K562 (cell line): Measurements from ENCODE around the gene IL12RB1. TPM values are rescaled to one million over a fixed set of nuclear protein-coding genes. Genes with fewer than 3 reads are reported as not detected.

Experiments used
- ATAC-seq: fragments of 200-7000 bp; cut with Tn5 transposase; 3 replicates; pipeline ENCODE4 v1.9.1; 2020; ENCODE audit warnings: moderate library complexity
- BruUV-seq: library from RNA; stranded (reverse); fragments of 400-500 nt; replicated peaks from 2 replicates; lab custom pipeline; 2021; lab: Mats Ljungman, UMichigan
- CTCF ChIA-PET: fragments of 300-600 bp; formaldehyde crosslinking; extraction: SDS; loops from one replicate; lab custom pipeline; 2021; ENCODE audit warnings: low intra/inter-chr PET ratio; lab: Yijun Ruan, JAX
- POLR2A ChIA-PET: fragments of 300-600, 350-650 bp; sonication (Branson Sonifier 250); formaldehyde crosslinking; extraction: SDS; loops from one replicate; lab custom pipeline; 2021; ENCODE audit warnings: antibody characterized with exemption, inconsistent platforms; lab: Yijun Ruan, JAX
- DNase-seq, 4 experiments: peaks; one replicate each; pipeline versions ENCODE4 v3.0.0 to v3.0.0-alpha.2; 2011 to 2018; ENCODE audit warnings: low spot score in 3 of 4, mixed read lengths in 3 of 4; ENCODE audit errors: extremely low read depth in 1 of 4
- FAIRE-seq: peaks from 2 replicates; lab custom pipeline; 2011; peaks lifted over from hg19 to GRCh38; lab: Jason Lieb, UNC
- H2AFZ ChIP-seq: 2 replicates; pipeline ENCODE4 v1.6.0; 2011; ENCODE audit warnings: low read depth, low read length, control low read depth, inconsistent platforms
- H3K27ac ChIP-seq: fragments of 200-600 bp; 3 replicates; pipeline ENCODE4 v1.8.0; 2011; ENCODE audit warnings: low read depth, mild to moderate bottlenecking, control low read depth, inconsistent platforms, low read length, moderate library complexity, mixed read lengths; ENCODE audit errors: extremely low read depth
- H3K27me3 ChIP-seq, 2 experiments: fragments of 300-600 bp in 1 of 2; 2 replicates in 1 of 2; 3 replicates in 1 of 2; pipeline versions ENCODE4 v1.6.0 to v1.8.0; 2011; ENCODE audit warnings: inconsistent platforms in 2 of 2, low read length in 2 of 2, mild to moderate bottlenecking in 1 of 2, mixed read lengths in 1 of 2, moderate library complexity in 1 of 2; ENCODE audit not compliant: control insufficient read depth in 2 of 2, insufficient read depth in 2 of 2
- H3K36me3 ChIP-seq: fragments of 300-600 bp; 3 replicates; pipeline ENCODE4 v1.8.0; 2011; ENCODE audit warnings: mild to moderate bottlenecking, low read length, inconsistent platforms; ENCODE audit not compliant: control insufficient read depth, insufficient read depth
- H3K4me1 ChIP-seq, 2 experiments: fragments of 200-600 bp in 1 of 2; replicated peaks in 1 of 2; 2 replicates in 1 of 2; 3 replicates in 1 of 2; pipeline versions ENCODE4 v1.5.1 to v1.8.0; 2011; ENCODE audit warnings: inconsistent platforms in 2 of 2, low read length in 2 of 2, mild to moderate bottlenecking in 1 of 2, mixed read lengths in 1 of 2, moderate library complexity in 1 of 2; ENCODE audit not compliant: control insufficient read depth in 2 of 2, insufficient read depth in 2 of 2
- H3K4me2 ChIP-seq: 2 replicates; pipeline ENCODE4 v1.6.1; 2011; ENCODE audit warnings: low read length, control low read depth, inconsistent platforms, mixed read lengths; ENCODE audit not compliant: insufficient read depth
- H3K4me3 ChIP-seq: fragments of 200-600 bp; sonication (generic), shearing (Covaris generic); 2 replicates; pipeline ENCODE4 v1.5.1; 2016; ENCODE audit warnings: control low read depth, inconsistent platforms
- H3K79me2 ChIP-seq: fragments of 200-600 bp; 3 replicates; pipeline ENCODE4 v1.8.0; 2011; ENCODE audit warnings: low read length, inconsistent platforms; ENCODE audit not compliant: control insufficient read depth, insufficient read depth
- H3K9ac ChIP-seq, 2 experiments: 2 replicates each; pipeline versions ENCODE4 v1.6.0 to v1.6.1; 2011; ENCODE audit warnings: low read depth in 2 of 2, low read length in 2 of 2, control low read depth in 1 of 2, inconsistent platforms in 1 of 2, mild to moderate bottlenecking in 1 of 2, mixed read lengths in 1 of 2; ENCODE audit not compliant: insufficient read depth in 1 of 2
- H3K9me1 ChIP-seq: one replicate; pipeline ENCODE4 v1.6.0; 2011; ENCODE audit warnings: inconsistent platforms, mild to moderate bottlenecking, low read length, moderate library complexity; ENCODE audit not compliant: control insufficient read depth, insufficient read depth
- H3K9me3 ChIP-seq: replicated peaks from 2 replicates; pipeline ENCODE4 v1.5.1; 2011; ENCODE audit warnings: low read depth, low read length, inconsistent platforms; ENCODE audit not compliant: control insufficient read depth, insufficient read depth
- H4K20me1 ChIP-seq: replicated peaks from 2 replicates; pipeline ENCODE4 v1.6.1; 2011; ENCODE audit warnings: low read length, inconsistent platforms, mixed read lengths; ENCODE audit not compliant: control insufficient read depth, insufficient read depth
- BCOR ChIP-seq: fragments of 450-650 bp; IDR thresholded peaks from 2 replicates; pipeline ENCODE4 v1.6.1; 2016
- CHCHD3 ChIP-seq: fragments of 250-450 bp; sonication (Bioruptor Pico); IDR thresholded peaks from 2 replicates; pipeline ENCODE4 v2.1.2; 2022; ENCODE audit warnings: mild to moderate bottlenecking
- HDAC2 ChIP-seq: fragments of 450-650 bp; IDR thresholded peaks from 2 replicates; pipeline ENCODE4 v1.6.1; 2016; ENCODE audit warnings: mild to moderate bottlenecking
- KDM1A ChIP-seq, 2 experiments: fragments of 450-650 bp; IDR thresholded peaks; 2 replicates each; pipeline ENCODE4 v1.6.1; 2016; ENCODE audit warnings: mild to moderate bottlenecking in 2 of 2
- NFATC3 ChIP-seq: fragments of 450-650 bp; IDR thresholded peaks from 2 replicates; pipeline ENCODE4 v1.6.1; 2017; ENCODE audit warnings: mild to moderate bottlenecking
- RBM25 ChIP-seq: fragments of 200-400 bp; formaldehyde crosslinking; IDR thresholded peaks from 2 replicates; pipeline ENCODE4 v1.6.1; 2018; ENCODE audit warnings: low read length, low read depth, moderate library complexity; ENCODE audit not compliant: severe bottlenecking
- SMARCA5 ChIP-seq: fragments of 450-650 bp; IDR thresholded peaks from 2 replicates; pipeline ENCODE4 v1.6.1; 2016
- ZFP36 ChIP-seq: fragments of 150-350 bp; IDR thresholded peaks from 2 replicates; pipeline ENCODE4 v1.6.1; 2018; ENCODE audit warnings: low read length, low read depth; ENCODE audit not compliant: partially characterized antibody
- ZKSCAN8 ChIP-seq: fragments of 200-800 bp; sonication (Bioruptor generic); IDR thresholded peaks from 2 replicates; pipeline ENCODE4 v1.6.1; 2016; ENCODE audit warnings: missing genetic modification characterization, missing compliant biosample characterization
- WGBS: fragments of 100-300 bp; shearing (Covaris generic); methylation state at CpG from one replicate; pipeline ENCODE4 v1.1.6; 2016; ENCODE audit warnings: low coverage, mixed read lengths; ENCODE audit not compliant: insufficient coverage; ENCODE audit errors: missing lambda C conversion rate; 5-methylcytosine and 5-hydroxymethylcytosine counted together
- in situ Hi-C: fragments of 300-500 bp; cut with MboI; formaldehyde crosslinking; loops from 4 replicates; pipeline ENCODE4 v1.15.0; 2018; ENCODE audit warnings: inconsistent platforms, mixed read lengths
- intact Hi-C: fragments of 100-400 bp; cut with micrococcal nuclease; formaldehyde crosslinking; loops from 2 replicates; pipeline ENCODE4 v1.14.2; 2022
- polyA plus RNA-seq, 8 experiments: library from polyadenylated mRNA; depleted of rRNA in 4 of 8; stranded (reverse) in 5 of 8; unstranded in 3 of 8; fragments of >200 nt; fragmentation: Nextera tagmentation in 2 of 8; fragmentation: Illumina TruSeq in 1 of 8; extraction: Ambion mirVana in 2 of 8; extraction: Trizol in 1 of 8; gene quantifications; 2 replicates each; pipeline versions ENCODE4 v1.2.1 to v1.2.3, GENCODE V29; 2011 to 2014; ENCODE audit warnings: inconsistent platforms in 1 of 8, missing spikeins in 1 of 8
- total RNA-seq, 7 experiments: library from RNA; depleted of rRNA in 6 of 7; stranded (reverse); fragments of >200 nt in 6 of 7; fragmentation: Illumina TruSeq in 2 of 7; extraction: Trizol in 2 of 7; gene quantifications; 2 replicates each; pipeline versions ENCODE4 v1.2.1 to v1.2.3, GENCODE V29; 2011 to 2021; ENCODE audit warnings: low replicate concordance in 1 of 7
- TF ChIP-seq, protein P1 (sequence below): IDR thresholded peaks from 2 replicates; pipeline ENCODE4 v1.6.1; 2016; ENCODE audit warnings: missing genetic modification characterization, missing compliant biosample characterization

IL12RB1 gene
- total and polyA plus RNA-seq, 9 of the 15 experiments (the other 6 are each of a cell fraction or from before 2014, with no cell fraction given) = 0.04 to 0.07 (median 0.06) TPM; not detected in 5

DNA sequence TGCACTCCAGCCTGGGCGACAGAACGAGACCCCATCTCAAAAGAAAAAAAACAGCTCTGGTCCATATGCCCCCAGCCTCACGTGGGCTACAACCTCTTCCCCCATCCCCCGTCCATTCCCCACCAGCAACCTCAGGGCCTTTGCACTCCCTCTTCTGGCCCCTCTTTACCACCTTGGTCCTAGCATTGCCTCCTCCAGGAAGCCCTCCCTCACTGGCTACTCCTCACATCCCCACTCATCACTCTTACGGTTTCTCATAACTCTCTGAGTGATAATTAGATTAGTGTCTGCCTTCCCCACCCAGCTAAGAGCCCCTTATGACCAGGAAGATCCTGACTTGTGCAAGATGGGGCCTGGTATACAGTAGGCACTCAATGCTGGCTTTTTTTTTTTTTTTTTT lies 30.8 kb downstream of the IL12RB1 start:
- Histone ChIP-seq H3K4me3 (no peak overlapping the region), H2AFZ (no peak overlapping the region), H4K20me1 (no peaks in the 10 kb centered on the region), H3K9me3 (no peaks in the 10 kb centered on the region; the same call in 1 of the 2 replicates), H3K4me2 (no peak overlapping the region), H3K4me1 (peaks cover 3 to 24% of the 10 kb centered on the region in 2 experiments; a peak in 4 of 5 replicates), H3K27ac (no peak overlapping the region), H3K9ac (no peak overlapping the region), H3K27me3 (no peaks in the 10 kb centered on the region), H3K36me3 (no peaks in the 10 kb centered on the region), H3K79me2 (no peaks in the 10 kb centered on the region), H3K9me1 (no peaks in the 10 kb centered on the region)
- FAIRE-seq (no peak), ATAC-seq (no peak), DNase-seq (no peak)
- 55% methylated on average over 2 of the region's 5 CpGs for WGBS
- intact Hi-C loops = loop anchor here (10.0 kb wide), 1 partner anchor 191 kb away; no protein-coding TSS in a partner anchor
- in situ Hi-C loops = loop anchor here (5.0 kb wide), 1 partner anchor 119 kb away; no protein-coding TSS in a partner anchor
- POLR2A ChIA-PET = no interaction called here
- no TSS peak for BruUV-seq
- TF ChIP-seq NFATC3 = no peak
- no peak for TF ChIP-seq CHCHD3
- TF ChIP-seq, protein P1, sequence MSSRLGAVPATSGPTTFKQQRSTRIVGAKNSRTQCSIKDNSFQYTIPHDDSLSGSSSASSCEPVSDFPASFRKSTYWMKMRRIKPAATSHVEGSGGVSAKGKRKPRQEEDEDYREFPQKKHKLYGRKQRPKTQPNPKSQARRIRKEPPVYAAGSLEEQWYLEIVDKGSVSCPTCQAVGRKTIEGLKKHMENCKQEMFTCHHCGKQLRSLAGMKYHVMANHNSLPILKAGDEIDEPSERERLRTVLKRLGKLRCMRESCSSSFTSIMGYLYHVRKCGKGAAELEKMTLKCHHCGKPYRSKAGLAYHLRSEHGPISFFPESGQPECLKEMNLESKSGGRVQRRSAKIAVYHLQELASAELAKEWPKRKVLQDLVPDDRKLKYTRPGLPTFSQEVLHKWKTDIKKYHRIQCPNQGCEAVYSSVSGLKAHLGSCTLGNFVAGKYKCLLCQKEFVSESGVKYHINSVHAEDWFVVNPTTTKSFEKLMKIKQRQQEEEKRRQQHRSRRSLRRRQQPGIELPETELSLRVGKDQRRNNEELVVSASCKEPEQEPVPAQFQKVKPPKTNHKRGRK (tag) = no peak
- TF ChIP-seq SMARCA5 = peak; percentile 51; the same call in 1 of the 2 replicates
- TF ChIP-seq KDM1A (IDR thresholded peaks at IDR 0.05) = peak in 1 of 2 experiments; percentile 57; a peak in 1 of 4 replicates
- TF ChIP-seq ZFP36 = peak; percentile 88
- 0 out of 2 replicates have a peak, but pooled peaks have one; percentile 15 for TF ChIP-seq HDAC2
- peak; percentile 82 for TF ChIP-seq BCOR
- peak; percentile 95 for TF ChIP-seq ZKSCAN8 (CRISPR knock-in tag)
- TF ChIP-seq RBM25 = peak; percentile 78
- CTCF ChIA-PET = no interaction called here
